Subcutaneous adipose tissue (tissue), 4 donors: ENCODE measurements around the gene ANKRD13D. TPM values are rescaled to one million over a fixed set of nuclear protein-coding genes. Genes with fewer than 3 reads are reported as not detected.

Experiments used
- total RNA-seq, 4 donors: library from RNA; depleted of rRNA; stranded (reverse); fragments of >200 nt; gene quantifications; one replicate each; pipeline ENCODE4 v1.1.0, GENCODE V29; 2016
- TF ChIP-seq, protein P1 (sequence below): fragments of 450-650 bp; IDR thresholded peaks from one replicate; pipeline ENCODE4 v1.5.1; 2016; ENCODE audit warnings: low read depth, mild to moderate bottlenecking, control low read depth, antibody characterized with exemption, moderate library complexity

ANKRD13D gene
- total RNA-seq, 4 donors from 2014 or later = 12.4 to 43.7 (median 31.4) TPM

DNA sequence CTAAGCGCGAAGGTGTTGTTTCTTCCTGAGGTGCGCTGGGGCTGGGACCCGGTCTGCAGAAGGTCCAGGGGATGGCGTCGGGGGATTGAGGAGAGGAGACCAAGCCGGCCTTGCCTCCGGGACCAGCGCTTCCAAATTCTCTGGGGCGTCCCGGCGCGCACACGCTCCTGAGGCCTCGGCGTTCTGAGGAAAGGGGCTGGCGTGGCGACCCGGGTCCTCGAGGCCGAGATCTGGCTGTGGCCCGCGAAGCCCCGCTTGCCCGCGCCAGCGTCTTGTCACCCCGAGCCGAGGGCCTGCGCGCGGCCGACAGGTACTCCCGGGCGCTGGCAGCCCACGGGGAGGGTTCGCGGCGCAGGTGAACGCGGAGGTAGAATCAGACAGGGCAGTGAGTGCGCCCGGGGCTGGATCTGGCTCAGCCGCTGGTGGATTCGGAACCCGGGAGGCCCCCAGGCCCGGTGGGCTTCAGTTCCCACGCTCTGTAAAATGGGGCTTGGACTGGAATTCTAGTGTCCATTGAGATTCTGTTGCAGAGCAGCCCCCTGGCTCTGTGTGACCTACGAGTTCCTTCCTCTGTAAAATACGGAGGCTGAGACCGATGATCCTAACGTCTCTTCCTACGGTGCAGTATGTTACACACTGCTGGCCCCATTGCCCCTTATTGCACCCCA is 28.9 kb downstream of the ANKRD13D start:
- TF ChIP-seq, protein P1, sequence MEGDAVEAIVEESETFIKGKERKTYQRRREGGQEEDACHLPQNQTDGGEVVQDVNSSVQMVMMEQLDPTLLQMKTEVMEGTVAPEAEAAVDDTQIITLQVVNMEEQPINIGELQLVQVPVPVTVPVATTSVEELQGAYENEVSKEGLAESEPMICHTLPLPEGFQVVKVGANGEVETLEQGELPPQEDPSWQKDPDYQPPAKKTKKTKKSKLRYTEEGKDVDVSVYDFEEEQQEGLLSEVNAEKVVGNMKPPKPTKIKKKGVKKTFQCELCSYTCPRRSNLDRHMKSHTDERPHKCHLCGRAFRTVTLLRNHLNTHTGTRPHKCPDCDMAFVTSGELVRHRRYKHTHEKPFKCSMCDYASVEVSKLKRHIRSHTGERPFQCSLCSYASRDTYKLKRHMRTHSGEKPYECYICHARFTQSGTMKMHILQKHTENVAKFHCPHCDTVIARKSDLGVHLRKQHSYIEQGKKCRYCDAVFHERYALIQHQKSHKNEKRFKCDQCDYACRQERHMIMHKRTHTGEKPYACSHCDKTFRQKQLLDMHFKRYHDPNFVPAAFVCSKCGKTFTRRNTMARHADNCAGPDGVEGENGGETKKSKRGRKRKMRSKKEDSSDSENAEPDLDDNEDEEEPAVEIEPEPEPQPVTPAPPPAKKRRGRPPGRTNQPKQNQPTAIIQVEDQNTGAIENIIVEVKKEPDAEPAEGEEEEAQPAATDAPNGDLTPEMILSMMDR = no peak

DNA sequence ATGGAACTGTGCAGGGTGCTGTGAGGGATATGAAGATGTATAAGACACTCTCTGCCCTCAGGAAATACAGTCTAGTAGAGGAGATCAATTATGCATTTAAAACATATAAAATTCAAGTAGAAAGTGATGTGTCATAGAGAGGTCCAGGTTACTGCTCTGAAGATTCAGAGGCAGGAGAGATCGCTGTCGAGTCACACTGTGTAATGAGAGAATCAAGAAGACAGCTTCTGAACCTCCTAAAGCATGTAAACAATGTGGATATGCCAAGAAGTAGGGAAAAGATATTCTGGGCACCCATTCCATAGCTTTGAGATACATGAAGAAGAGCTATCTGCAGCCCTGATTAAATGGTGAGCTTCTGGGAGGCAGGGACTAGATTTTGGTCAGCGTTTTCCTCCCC is 30.9 kb downstream of the ANKRD13D start:
- TF ChIP-seq, protein P1 = no peak

DNA sequence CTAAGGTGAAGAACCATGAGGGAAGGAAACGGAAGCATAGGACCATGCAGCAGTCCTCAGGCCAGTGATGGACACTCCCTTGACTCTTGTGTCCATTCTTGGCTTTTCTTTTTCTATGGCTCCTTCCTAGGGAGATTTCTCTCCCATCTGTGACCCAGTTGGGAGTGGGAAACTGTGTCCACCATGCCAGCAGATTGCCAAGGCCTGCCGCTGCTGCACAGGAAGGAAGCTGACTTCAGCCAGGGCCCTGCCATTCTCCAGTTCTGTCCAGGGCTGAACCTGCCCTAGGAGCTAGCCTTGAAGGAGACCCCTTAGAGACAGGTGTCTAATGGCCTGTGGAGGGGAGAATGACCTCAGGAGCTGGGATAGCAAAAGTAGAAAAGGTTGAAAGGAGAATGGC is 31.6 kb downstream of the ANKRD13D start:
- TF ChIP-seq, protein P1 = no peak

DNA sequence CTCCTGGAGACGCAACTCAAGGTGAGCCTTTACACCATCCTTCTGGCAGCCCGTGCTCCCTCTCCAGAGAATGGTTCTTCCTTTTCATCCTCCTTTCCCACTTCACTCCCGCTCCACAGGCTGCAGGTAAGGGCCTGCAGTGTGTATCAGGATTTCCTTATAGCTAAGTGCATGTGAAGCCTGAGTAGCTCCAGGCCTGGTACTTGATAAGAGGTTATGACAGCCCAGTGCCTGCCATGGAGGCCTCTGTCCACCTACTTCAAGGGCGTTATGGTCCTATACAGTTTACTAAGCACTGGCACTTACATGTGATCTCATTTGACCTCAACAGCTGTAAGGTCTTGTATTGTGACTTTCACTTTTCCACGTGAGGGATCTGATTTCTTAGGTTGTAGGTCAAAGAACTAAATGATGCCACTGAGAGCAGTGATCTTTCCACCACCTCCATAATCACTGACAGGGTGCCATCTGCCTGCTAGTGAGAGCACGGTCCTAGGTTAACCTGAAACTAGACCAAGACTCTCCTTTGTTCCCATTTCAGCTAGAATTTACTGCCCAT is 32.3 kb downstream of the ANKRD13D start:
- TF ChIP-seq, protein P1 = no peak

DNA sequence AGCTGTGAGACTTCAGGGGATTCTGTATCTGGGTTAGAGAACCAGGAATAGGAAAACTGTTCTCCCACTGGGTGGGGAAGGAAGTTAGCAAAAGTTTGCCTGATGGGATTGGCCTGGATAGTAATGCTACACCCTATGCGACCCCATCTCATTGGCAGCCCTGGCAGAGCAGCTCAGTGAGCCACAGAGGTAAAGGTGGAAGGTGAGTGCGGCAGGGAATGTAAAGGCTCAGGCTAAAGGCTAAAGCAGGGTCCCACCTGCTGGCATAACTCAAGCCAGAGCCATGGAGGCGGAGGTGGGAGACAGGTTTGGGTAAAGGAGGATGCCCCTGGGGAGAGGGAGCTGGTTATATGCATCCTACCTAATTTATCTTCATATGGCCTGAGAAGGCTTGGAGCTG is 32.9 kb downstream of the ANKRD13D start:
- TF ChIP-seq, protein P1 = no peak

DNA sequence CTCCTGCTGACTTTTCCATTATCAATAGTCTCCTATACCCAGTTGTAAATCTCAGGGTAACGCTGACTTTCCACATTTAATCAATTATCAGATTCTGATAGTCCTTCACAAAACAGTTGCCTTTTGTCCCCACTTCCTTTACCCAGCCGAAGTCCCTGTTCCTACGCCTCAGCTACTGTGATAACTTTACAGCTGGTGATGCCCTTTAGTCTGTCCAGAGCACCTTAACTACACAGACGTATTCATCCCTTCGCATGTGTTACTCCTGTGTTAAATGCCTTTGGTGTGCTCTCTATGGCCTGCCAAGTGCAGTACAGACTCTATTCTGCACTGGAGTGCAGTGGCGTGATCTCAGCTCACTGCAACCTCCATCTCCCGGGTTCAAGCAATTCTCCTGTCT is 34.4 kb downstream of the ANKRD13D start:
- TF ChIP-seq, protein P1 = no peak

DNA sequence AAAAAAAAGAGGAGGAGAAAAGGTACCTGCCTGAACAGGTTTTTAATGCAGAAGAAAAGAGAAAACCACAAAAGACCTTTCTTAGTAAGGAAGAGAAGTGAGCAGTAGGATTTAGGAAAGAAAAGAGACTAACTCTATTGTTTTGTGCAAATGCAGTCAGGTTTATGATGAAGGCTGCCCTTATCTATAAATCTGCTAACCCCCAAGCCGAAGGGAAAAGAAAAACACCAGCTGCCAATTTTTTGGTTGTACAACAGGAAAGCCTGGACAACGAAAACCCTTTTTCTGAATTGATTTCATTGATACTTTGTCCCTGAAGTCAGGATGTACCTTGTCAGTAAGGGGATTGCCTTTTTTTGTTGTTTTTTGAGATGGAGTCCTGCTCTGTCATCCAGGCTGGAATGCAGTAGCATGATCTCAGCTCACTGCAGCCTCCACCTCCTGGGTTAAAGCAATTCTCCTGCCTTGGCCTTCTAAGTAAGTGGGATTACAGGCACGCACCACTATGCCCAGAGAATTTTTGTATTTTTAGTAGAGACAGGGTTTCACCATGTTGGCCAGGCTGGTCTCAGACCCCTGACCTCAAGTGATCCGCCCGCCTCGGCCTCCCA is 43.1 kb downstream of the ANKRD13D start:
- TF ChIP-seq, protein P1 = no peak
